Sigmoid colon (tissue), 7 donors: ENCODE data around the gene CNOT9. TPM values are rescaled to one million over a fixed set of nuclear protein-coding genes. Genes with fewer than 3 reads are reported as not detected.
A peak's percentile ranks its signal among the peaks of the same experiment; 100 is the strongest.

Source experiments
- DNase-seq: peaks from one replicate; pipeline ENCODE4 v3.0.0-alpha.2; 2019
- H3K27ac ChIP-seq, 4 donors: fragments of 200-600 bp; sonication (generic); one replicate each; pipeline ENCODE4 v1.5.1; 2016 to 2019; ENCODE audit warnings: mild to moderate bottlenecking in 1 of 4
- H3K27me3 ChIP-seq, 3 donors: fragments of 200-600 bp; sonication (generic); one replicate each; pipeline ENCODE4 v1.5.1; 2019; ENCODE audit warnings: mild to moderate bottlenecking in 1 of 3
- H3K36me3 ChIP-seq, 4 donors: fragments of 200-600 bp; sonication (generic); one replicate each; pipeline ENCODE4 v1.5.1; 2016 to 2019
- H3K4me1 ChIP-seq, 4 donors: fragments of 200-600 bp; sonication (generic); one replicate each; pipeline ENCODE4 v1.5.1; 2017 to 2019
- H3K4me3 ChIP-seq, 4 donors: fragments of 200-600 bp; sonication (generic); one replicate each; pipeline ENCODE4 v1.5.1; 2017 to 2019; ENCODE audit warnings: mild to moderate bottlenecking in 2 of 4, moderate library complexity in 1 of 4
- H3K9me3 ChIP-seq, 4 donors: fragments of 200-600 bp in 3 of 4; sonication (generic) in 3 of 4; one replicate each; pipeline versions ENCODE4 v1.5.1 to v1.6.1; 2013 to 2019
- EP300 ChIP-seq, 4 donors: sonication (generic); formaldehyde crosslinking; IDR thresholded peaks; one replicate each; pipeline ENCODE4 v1.6.1; 2017; ENCODE audit warnings: antibody characterized with exemption in 4 of 4
- POLR2A ChIP-seq, 2 donors: fragments of 450-650 bp; IDR thresholded peaks; one replicate each; pipeline ENCODE4 v1.6.1; 2016; ENCODE audit warnings: antibody characterized with exemption in 2 of 2, mild to moderate bottlenecking in 2 of 2, moderate library complexity in 2 of 2
- POLR2AphosphoS5 ChIP-seq, 4 donors: sonication (generic); formaldehyde crosslinking; IDR thresholded peaks; one replicate each; pipeline ENCODE4 v1.6.1; 2017; ENCODE audit warnings: antibody characterized with exemption in 4 of 4
- WGBS, 2 donors: extraction: QIAGEN DNeasy Blood & Tissue Kit; methylation state at CpG; one replicate each; pipeline ENCODE4 v1.1.7; 2013; 5-methylcytosine and 5-hydroxymethylcytosine counted together
- intact Hi-C: fragments of 100-400 bp; cut with DNase I; formaldehyde crosslinking; loops from one replicate; pipeline ENCODE4 v1.15.1; 2023
- polyA plus RNA-seq, 3 donors: library from polyadenylated mRNA; stranded (reverse); fragments of 200-250 nt; gene quantifications; one replicate each; pipeline ENCODE4 v1.2.3, GENCODE V29; 2013
- total RNA-seq, 4 donors: library from RNA; depleted of rRNA; stranded (reverse); fragments of >200 nt; gene quantifications; one replicate each; pipeline ENCODE4 v1.1.0, GENCODE V29; 2016
- TF ChIP-seq, protein P1 (sequence below), 4 experiments: fragments of 450-650 bp in 3 of 4; fragments of 200-600 bp in 1 of 4; IDR thresholded peaks; one replicate each; pipeline ENCODE4 v1.5.1; 2016 to 2019; ENCODE audit warnings: antibody characterized with exemption in 4 of 4, mild to moderate bottlenecking in 3 of 4, moderate library complexity in 2 of 4
- donor health status: healthy with polysubstance abuse.
- donor health status: Bipolar disorder and iron deficiency.
- donor health status: healthy.

Gene CNOT9
- total and polyA plus RNA-seq, 7 donors = 9.6 to 36.2 (median 25.0) TPM

DNA sequence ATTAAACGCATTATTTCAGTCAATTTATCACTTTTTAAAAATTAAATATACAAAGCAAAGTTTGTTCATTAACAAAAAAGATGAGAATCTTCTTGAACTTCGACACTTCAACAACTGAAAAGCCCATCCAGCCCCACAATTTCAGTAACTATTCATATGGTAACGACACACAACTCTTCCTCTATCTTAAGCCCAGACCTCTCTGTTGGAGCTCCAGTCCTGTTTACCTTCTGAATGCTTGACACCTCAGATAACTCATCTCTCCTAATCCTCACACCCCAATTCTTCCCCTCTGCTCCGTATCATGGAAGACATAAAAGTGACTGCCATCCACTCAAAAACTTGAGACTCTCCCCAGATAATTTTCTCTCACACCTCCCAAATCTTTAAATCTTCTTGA, 13.1 kb upstream of the CNOT9 start:
- TF ChIP-seq POLR2A (IDR thresholded peaks at IDR 0.05) (no peak), EP300 (IDR thresholded peaks at IDR 0.05) (no peak), POLR2AphosphoS5 (IDR thresholded peaks at IDR 0.05) (no peak)
- TF ChIP-seq, protein P1, sequence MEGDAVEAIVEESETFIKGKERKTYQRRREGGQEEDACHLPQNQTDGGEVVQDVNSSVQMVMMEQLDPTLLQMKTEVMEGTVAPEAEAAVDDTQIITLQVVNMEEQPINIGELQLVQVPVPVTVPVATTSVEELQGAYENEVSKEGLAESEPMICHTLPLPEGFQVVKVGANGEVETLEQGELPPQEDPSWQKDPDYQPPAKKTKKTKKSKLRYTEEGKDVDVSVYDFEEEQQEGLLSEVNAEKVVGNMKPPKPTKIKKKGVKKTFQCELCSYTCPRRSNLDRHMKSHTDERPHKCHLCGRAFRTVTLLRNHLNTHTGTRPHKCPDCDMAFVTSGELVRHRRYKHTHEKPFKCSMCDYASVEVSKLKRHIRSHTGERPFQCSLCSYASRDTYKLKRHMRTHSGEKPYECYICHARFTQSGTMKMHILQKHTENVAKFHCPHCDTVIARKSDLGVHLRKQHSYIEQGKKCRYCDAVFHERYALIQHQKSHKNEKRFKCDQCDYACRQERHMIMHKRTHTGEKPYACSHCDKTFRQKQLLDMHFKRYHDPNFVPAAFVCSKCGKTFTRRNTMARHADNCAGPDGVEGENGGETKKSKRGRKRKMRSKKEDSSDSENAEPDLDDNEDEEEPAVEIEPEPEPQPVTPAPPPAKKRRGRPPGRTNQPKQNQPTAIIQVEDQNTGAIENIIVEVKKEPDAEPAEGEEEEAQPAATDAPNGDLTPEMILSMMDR (IDR thresholded peaks at IDR 0.05) = no peak
- Histone ChIP-seq H3K9me3 (no peaks in the 10 kb centered on the region), H3K4me3 (no peak overlapping the region), H3K4me1 (no peaks in the 10 kb centered on the region), H3K27ac (no peak overlapping the region), H3K27me3 (no peaks in the 10 kb centered on the region), H3K36me3 (peaks cover 17 to 86% (median 22%) of the 10 kb centered on the region in 4 donors)
- WGBS, 2 donors = 93% methylated on average over 4 of the region's 4 CpGs
- intact Hi-C loops = no loop called here
- no peak for DNase-seq

DNA sequence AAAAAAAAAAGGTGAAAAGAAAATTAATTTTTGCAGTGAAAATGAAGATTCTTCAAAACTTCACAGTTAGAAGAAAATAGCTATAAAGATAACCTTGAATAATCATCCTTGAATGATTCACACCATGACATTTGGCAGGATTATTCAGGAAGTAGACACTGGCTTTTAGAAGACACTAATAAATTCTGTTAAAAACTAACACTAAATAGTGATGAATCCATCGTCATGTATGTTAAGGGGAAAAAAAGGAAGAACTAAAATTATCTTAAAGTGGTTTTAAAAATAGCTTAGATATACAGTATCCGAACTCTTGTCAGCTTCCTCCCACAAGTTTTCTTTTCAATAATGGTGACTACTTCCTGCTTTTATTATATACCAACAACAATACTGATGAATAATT, 10.7 kb upstream of the CNOT9 start:
- DNase-seq = no peak
- peaks cover 8 to 71% (median 17%) of the 10 kb centered on the region in 4 donors for H3K36me3 ChIP-seq
- intact Hi-C loops = no loop called here

DNA sequence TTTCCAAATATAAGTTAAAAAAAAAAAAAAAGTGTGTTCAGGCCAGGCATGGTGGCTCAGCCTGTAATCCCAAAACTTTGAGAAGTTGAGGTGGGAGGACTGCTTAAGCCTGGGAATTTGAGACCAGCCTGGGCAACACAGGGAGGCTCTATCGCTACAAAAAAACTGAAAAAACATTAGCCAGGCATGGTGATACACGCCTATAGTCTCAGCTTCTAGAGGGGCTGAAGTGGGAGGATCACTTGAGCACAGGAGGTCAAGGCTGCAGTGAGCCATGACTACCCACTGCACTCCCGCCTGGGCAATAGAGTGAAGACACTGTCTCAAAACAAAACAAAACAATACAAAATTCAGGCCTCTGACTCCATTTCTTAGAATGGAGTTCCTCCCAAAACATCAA, 9.7 kb upstream of the CNOT9 start:
- Histone ChIP-seq H3K36me3 (peaks cover 0 to 61% (median 12%) of the 10 kb centered on the region in 4 donors), H3K4me1 (no peaks in the 10 kb centered on the region), H3K9me3 (no peaks in the 10 kb centered on the region), H3K4me3 (no peak overlapping the region), H3K27me3 (no peaks in the 10 kb centered on the region), H3K27ac (no peak overlapping the region)
- TF ChIP-seq POLR2A (IDR thresholded peaks at IDR 0.05) (no peak), EP300 (IDR thresholded peaks at IDR 0.05) (no peak), POLR2AphosphoS5 (IDR thresholded peaks at IDR 0.05) (no peak)
- TF ChIP-seq, protein P1 (IDR thresholded peaks at IDR 0.05) = no peak
- intact Hi-C loops = no loop called here
- 96 to 98% methylated on average over 3 of the region's 3 CpGs for WGBS, 2 donors
- DNase-seq = no peak

More for the DNA sequence above, 10.7 kb upstream of the CNOT9 start:
- WGBS, 2 donors = 50 to 85% methylated on average over 2 of the region's 2 CpGs
- no peaks in the 10 kb centered on the region for H3K9me3 ChIP-seq
- H3K4me3 ChIP-seq = no peak overlapping the region
- H3K27ac ChIP-seq = no peak overlapping the region
- H3K27me3 ChIP-seq = no peaks in the 10 kb centered on the region
- TF ChIP-seq POLR2AphosphoS5 (IDR thresholded peaks at IDR 0.05) (no peak), POLR2A (IDR thresholded peaks at IDR 0.05) (no peak), EP300 (IDR thresholded peaks at IDR 0.05) (no peak)
- TF ChIP-seq, protein P1 (IDR thresholded peaks at IDR 0.05) = no peak
- H3K4me1 ChIP-seq = no peaks in the 10 kb centered on the region

DNA sequence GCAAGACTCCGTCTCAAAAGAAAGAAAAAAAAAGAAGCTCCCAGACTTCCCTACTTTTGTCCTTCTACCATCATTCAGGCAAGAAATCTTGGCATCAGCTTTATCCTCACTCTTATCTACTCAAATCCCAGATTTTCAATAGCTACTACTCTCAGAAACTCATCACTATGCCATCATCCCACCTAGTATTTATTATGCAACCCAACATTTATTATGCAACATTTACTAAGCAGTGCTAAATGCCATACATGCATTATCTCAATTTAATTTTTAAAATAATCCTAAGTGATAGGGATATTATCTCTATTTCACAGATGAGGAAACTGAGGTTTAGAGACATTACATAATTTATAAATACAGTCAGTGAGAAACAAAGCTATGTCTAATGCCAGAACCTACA, 4.6 kb upstream of the CNOT9 start:
- intact Hi-C loops = no loop called here
- Histone ChIP-seq H3K36me3 (peaks cover 0 to 24% (median 3%) of the 10 kb centered on the region in 4 donors), H3K27ac (no peak overlapping the region), H3K4me1 (peaks cover 0 to 13% (median 10%) of the 10 kb centered on the region in 4 donors), H3K4me3 (no peak overlapping the region), H3K9me3 (no peaks in the 10 kb centered on the region), H3K27me3 (no peaks in the 10 kb centered on the region)
- DNase-seq = no peak
- TF ChIP-seq, protein P1 (IDR thresholded peaks at IDR 0.05) = no peak
- TF ChIP-seq POLR2AphosphoS5 (IDR thresholded peaks at IDR 0.05) (no peak), POLR2A (IDR thresholded peaks at IDR 0.05) (no peak), EP300 (IDR thresholded peaks at IDR 0.05) (no peak)
- WGBS, 2 donors = 88 to 100% methylated on average over 1 of the region's 1 CpG

DNA sequence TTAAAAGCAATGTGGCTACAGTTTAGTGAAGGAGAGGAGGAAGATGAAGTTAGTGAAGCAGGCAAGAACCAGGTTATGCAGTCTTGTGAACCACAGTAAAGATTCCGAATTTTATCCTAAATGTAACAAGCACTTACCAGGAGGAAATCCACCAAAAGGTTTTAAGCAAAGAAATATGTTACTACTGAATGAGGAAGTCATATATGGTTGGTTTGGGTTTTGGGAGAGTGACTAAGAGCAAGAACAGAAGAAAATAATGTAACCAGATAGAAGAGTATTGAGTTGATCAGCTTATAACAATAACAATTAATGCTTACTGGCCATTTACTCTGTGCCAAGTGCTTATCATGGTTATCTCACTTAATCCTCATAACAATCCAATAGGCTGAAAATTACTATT, 2.3 kb upstream of the CNOT9 start:
- no peak for TF ChIP-seq POLR2A (IDR thresholded peaks at IDR 0.05)
- no peak for TF ChIP-seq POLR2AphosphoS5 (IDR thresholded peaks at IDR 0.05)
- TF ChIP-seq, protein P1 (IDR thresholded peaks at IDR 0.05) = no peak
- no peak for TF ChIP-seq EP300 (IDR thresholded peaks at IDR 0.05)
- 76 to 94% methylated on average over 1 of the region's 1 CpG for WGBS, 2 donors
- H3K36me3 ChIP-seq = peaks cover 0 to 5% (median 1%) of the 10 kb centered on the region in 4 donors
- peak overlapping the region in 1 of 4 donors; percentile 95 for H3K27ac ChIP-seq
- H3K9me3 ChIP-seq = no peaks in the 10 kb centered on the region
- intact Hi-C loops = loop anchor here (5.0 kb wide), 3 partner anchors 51 to 274 kb away; partner anchors contain the start of gene TMBIM1
- H3K27me3 ChIP-seq = no peaks in the 10 kb centered on the region
- DNase-seq = no peak
- peaks cover 0 to 34% (median 31%) of the 10 kb centered on the region in 4 donors for H3K4me1 ChIP-seq
- H3K4me3 ChIP-seq = no peak overlapping the region
